K562 (cell line): ENCODE measurements around the gene EZH2.

Experiments used
- EGR1 ChIP-seq: fragments of 450-650 bp; conservative IDR thresholded peaks from 2 replicates; pipeline ENCODE4 v1.6.1; 2017; ENCODE audit warnings: mild to moderate bottlenecking
- EHMT2 ChIP-seq: fragments of 450-650 bp; IDR thresholded peaks from 2 replicates; pipeline ENCODE4 v1.6.1; 2018; ENCODE audit warnings: antibody characterized with exemption
- EZH2 ChIP-seq: IDR thresholded peaks from 2 replicates; pipeline ENCODE4 v1.6.1; 2012; ENCODE audit warnings: low read depth, mild to moderate bottlenecking, inconsistent platforms, low read length, borderline replicate concordance
- MBD2 ChIP-seq: sonication (generic); IDR thresholded peaks from 2 replicates; pipeline ENCODE4 v1.6.1; 2016; ENCODE audit warnings: low read depth, borderline replicate concordance
- NFRKB ChIP-seq: fragments of 450-650 bp; IDR thresholded peaks from 2 replicates; pipeline ENCODE4 v1.6.1; 2016; ENCODE audit warnings: low read depth
- POLR2A ChIP-seq: fragments of 450-650 bp; conservative IDR thresholded peaks from 2 replicates; pipeline ENCODE4 v1.6.1; 2016
- REST ChIP-seq, 2 experiments: fragments of 450-650 bp; formaldehyde crosslinking in 1 of 2; IDR thresholded peaks; 2 replicates each; pipeline versions ENCODE4 v1.4.0 to v1.6.1; 2014 to 2020; ENCODE audit warnings: mild to moderate bottlenecking in 2 of 2, borderline replicate concordance in 1 of 2, low read depth in 1 of 2
- USF2 ChIP-seq: sonication (generic); formaldehyde crosslinking; IDR thresholded peaks from 2 replicates; pipeline ENCODE4 v1.5.0; 2020; ENCODE audit warnings: missing genetic modification reagents
- TF ChIP-seq, protein P1 (sequence below), 3 experiments: IDR thresholded peaks in 2 of 3; conservative IDR thresholded peaks in 1 of 3; 2 replicates each; pipeline ENCODE4 v1.5.1; 2011 to 2012; ENCODE audit warnings: low read length in 3 of 3, mild to moderate bottlenecking in 3 of 3, control low read depth in 2 of 3, improper control_type of control experiment in 1 of 3, inconsistent platforms in 1 of 3, low read depth in 1 of 3, mixed read lengths in 1 of 3, moderate library complexity in 1 of 3; ENCODE audit not compliant: insufficient read depth in 2 of 3

DNA sequence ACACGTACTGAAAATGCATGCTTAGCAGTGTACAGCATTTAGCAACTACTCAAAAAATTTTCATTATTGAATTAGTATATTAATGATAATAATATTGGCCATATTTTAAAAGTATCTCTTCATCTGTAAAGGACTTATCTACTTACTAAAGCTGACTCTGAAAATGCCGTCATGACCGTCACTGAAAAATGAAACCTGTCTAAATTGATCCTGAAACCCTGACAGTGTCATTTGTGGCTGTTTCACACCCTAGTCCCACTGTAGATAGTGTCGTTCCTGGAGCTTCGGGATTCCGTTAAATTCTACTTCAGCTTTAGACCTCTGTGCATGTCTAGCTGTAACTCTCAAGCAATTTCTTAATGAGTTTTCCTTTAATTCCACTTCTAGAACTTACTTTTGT, 35.8 kb upstream of the EZH2 start:
- no peak for TF ChIP-seq EHMT2
- TF ChIP-seq MBD2: no peak
- no peak for TF ChIP-seq REST (IDR thresholded peaks at IDR 0.05; ENCODE audit: borderline replicate concordance)
- TF ChIP-seq REST (CRISPR knock-in tag; IDR thresholded peaks at IDR 0.05; ENCODE audit: low read depth): no peak
- TF ChIP-seq EGR1: no peak
- TF ChIP-seq POLR2A: no peak
- TF ChIP-seq USF2: no peak
- TF ChIP-seq EZH2: no peak
- TF ChIP-seq NFRKB: no peak
- TF ChIP-seq, protein P1, sequence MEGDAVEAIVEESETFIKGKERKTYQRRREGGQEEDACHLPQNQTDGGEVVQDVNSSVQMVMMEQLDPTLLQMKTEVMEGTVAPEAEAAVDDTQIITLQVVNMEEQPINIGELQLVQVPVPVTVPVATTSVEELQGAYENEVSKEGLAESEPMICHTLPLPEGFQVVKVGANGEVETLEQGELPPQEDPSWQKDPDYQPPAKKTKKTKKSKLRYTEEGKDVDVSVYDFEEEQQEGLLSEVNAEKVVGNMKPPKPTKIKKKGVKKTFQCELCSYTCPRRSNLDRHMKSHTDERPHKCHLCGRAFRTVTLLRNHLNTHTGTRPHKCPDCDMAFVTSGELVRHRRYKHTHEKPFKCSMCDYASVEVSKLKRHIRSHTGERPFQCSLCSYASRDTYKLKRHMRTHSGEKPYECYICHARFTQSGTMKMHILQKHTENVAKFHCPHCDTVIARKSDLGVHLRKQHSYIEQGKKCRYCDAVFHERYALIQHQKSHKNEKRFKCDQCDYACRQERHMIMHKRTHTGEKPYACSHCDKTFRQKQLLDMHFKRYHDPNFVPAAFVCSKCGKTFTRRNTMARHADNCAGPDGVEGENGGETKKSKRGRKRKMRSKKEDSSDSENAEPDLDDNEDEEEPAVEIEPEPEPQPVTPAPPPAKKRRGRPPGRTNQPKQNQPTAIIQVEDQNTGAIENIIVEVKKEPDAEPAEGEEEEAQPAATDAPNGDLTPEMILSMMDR (IDR thresholded peaks at IDR 0.05 in 2 of 3, conservative IDR thresholded peaks at IDR 0.05 in 1 of 3; ENCODE audit: insufficient read depth in 2 of 3, low read depth in 1 of 3, low read length in 3 of 3): no peak
